HepG2 (cell line): ENCODE data around the gene FAM32A. TPM values are rescaled to one million over a fixed set of nuclear protein-coding genes. Genes with fewer than 3 reads are reported as not detected.

Experiments
- ATAC-seq: fragments of 200-7000 bp; cut with Tn5 transposase; 3 replicates; pipeline ENCODE4 v1.9.1; 2020; ENCODE audit warnings: mild to moderate bottlenecking, moderate library complexity
- BruUV-seq: library from RNA; stranded (reverse); fragments of 400-500 nt; replicated peaks from 2 replicates; lab custom pipeline; 2021; lab: Mats Ljungman, UMichigan
- CTCF ChIA-PET: fragments of 300-600 bp; formaldehyde crosslinking; extraction: SDS; loops from one replicate; lab custom pipeline; 2021; ENCODE audit warnings: low total read pairs, inconsistent platforms, low intra/inter-chr PET ratio; lab: Yijun Ruan, JAX
- POLR2A ChIA-PET: fragments of 350-600 bp; sonication (Branson Sonifier 250); formaldehyde crosslinking; loops from one replicate; lab custom pipeline; 2020; ENCODE audit warnings: antibody characterized with exemption, inconsistent platforms; lab: Yijun Ruan, JAX
- DNase-seq: peaks from one replicate; pipeline ENCODE4 v3.0.0-alpha.2; 2015; ENCODE audit warnings: low spot score
- FAIRE-seq: peaks from 3 replicates; lab custom pipeline; 2011; peaks lifted over from hg19 to GRCh38; lab: Jason Lieb, UNC
- H2AFZ ChIP-seq: one replicate; pipeline ENCODE4 v1.6.1; 2011; ENCODE audit warnings: low read length, inconsistent platforms
- H3K27ac ChIP-seq: fragments of 300-600 bp; 3 replicates; pipeline ENCODE4 v1.8.0; 2011; ENCODE audit warnings: mixed run types, mild to moderate bottlenecking, mixed read lengths, low read length, inconsistent platforms; ENCODE audit not compliant: insufficient read depth; ENCODE audit errors: extremely low read length
- H3K27me3 ChIP-seq, 2 experiments: fragments of 200-600 bp in 1 of 2; 2 replicates in 1 of 2; 3 replicates in 1 of 2; pipeline versions ENCODE4 v1.6.0 to v1.8.0; 2011; ENCODE audit warnings: low read length in 2 of 2, mild to moderate bottlenecking in 2 of 2, moderate library complexity in 2 of 2, inconsistent platforms in 1 of 2; ENCODE audit not compliant: insufficient read depth in 2 of 2, control insufficient read depth in 1 of 2
- H3K36me3 ChIP-seq, 2 experiments: fragments of 200-600 bp in 1 of 2; replicated peaks in 1 of 2; 2 replicates in 1 of 2; 3 replicates in 1 of 2; pipeline versions ENCODE4 v1.5.1 to v1.8.0; 2011; ENCODE audit warnings: low read length in 2 of 2, inconsistent platforms in 1 of 2; ENCODE audit not compliant: insufficient read depth in 2 of 2, control insufficient read depth in 1 of 2
- H3K4me1 ChIP-seq: 2 replicates; pipeline ENCODE4 v1.5.1; 2012; ENCODE audit warnings: low read length, inconsistent platforms; ENCODE audit not compliant: insufficient read depth
- H3K4me2 ChIP-seq: 2 replicates; pipeline ENCODE4 v1.6.0; 2011; ENCODE audit warnings: low read depth, low read length, inconsistent platforms
- H3K4me3 ChIP-seq, 3 experiments: fragments of 200-600 bp in 1 of 3; sonication (generic), shearing (Covaris generic) in 1 of 3; replicated peaks in 1 of 3; 2 replicates each; pipeline ENCODE4 v1.5.1; 2011 to 2016; ENCODE audit warnings: low read length in 3 of 3, inconsistent platforms in 2 of 3, low read depth in 2 of 3, mild to moderate bottlenecking in 2 of 3, control low read depth in 1 of 3, mixed read lengths in 1 of 3; ENCODE audit not compliant: insufficient read depth in 1 of 3
- H3K79me2 ChIP-seq: one replicate; pipeline ENCODE4 v1.6.1; 2011; ENCODE audit warnings: low read length, inconsistent platforms; ENCODE audit not compliant: insufficient read depth
- H3K9ac ChIP-seq: 2 replicates; pipeline ENCODE4 v1.6.0; 2011; ENCODE audit warnings: mild to moderate bottlenecking, low read depth, low read length, inconsistent platforms; ENCODE audit not compliant: insufficient read depth
- H3K9me3 ChIP-seq: 2 replicates; pipeline ENCODE4 v1.5.1; 2012; ENCODE audit warnings: mild to moderate bottlenecking, low read length
- H4K20me1 ChIP-seq: 2 replicates; pipeline ENCODE4 v1.6.0; 2011; ENCODE audit warnings: inconsistent platforms, mild to moderate bottlenecking, low read length, moderate library complexity; ENCODE audit not compliant: insufficient read depth
- HMG20A ChIP-seq: IDR thresholded peaks from 2 replicates; pipeline ENCODE4 v1.6.1; 2016; ENCODE audit warnings: borderline replicate concordance
- HMGA1 ChIP-seq: sonication (generic); formaldehyde crosslinking; conservative IDR thresholded peaks from 2 replicates; pipeline ENCODE4 v1.4.0; 2020; ENCODE audit warnings: missing genetic modification reagents
- HOXD1 ChIP-seq: sonication (generic); formaldehyde crosslinking; IDR thresholded peaks from 2 replicates; pipeline ENCODE4 v1.5.0; 2020; ENCODE audit warnings: missing genetic modification reagents
- JUN ChIP-seq: sonication (generic); formaldehyde crosslinking; IDR thresholded peaks from 2 replicates; pipeline ENCODE4 v1.4.0; 2020; ENCODE audit warnings: mild to moderate bottlenecking, missing genetic modification reagents
- KDM6A ChIP-seq: IDR thresholded peaks from 2 replicates; pipeline ENCODE4 v1.6.1; 2016; ENCODE audit warnings: low read depth
- MED8 ChIP-seq: sonication (generic); formaldehyde crosslinking; IDR thresholded peaks from 2 replicates; pipeline ENCODE4 v1.8.1; 2023; ENCODE audit warnings: mild to moderate bottlenecking, missing genetic modification reagents; ENCODE audit not compliant: insufficient replicate concordance
- MEIS1 ChIP-seq: sonication (generic); formaldehyde crosslinking; IDR thresholded peaks from 2 replicates; pipeline ENCODE4 v1.9.0; 2021; ENCODE audit warnings: mild to moderate bottlenecking, missing genetic modification reagents, moderate library complexity, borderline replicate concordance
- PAF1 ChIP-seq: IDR thresholded peaks from 2 replicates; pipeline ENCODE4 v1.6.1; 2016; ENCODE audit warnings: missing genetic modification reagents, missing compliant biosample characterization
- PPARG ChIP-seq: conservative IDR thresholded peaks from 2 replicates; pipeline ENCODE4 v1.6.1; 2016; ENCODE audit warnings: missing biosample characterization, missing genetic modification reagents
- SIN3A ChIP-seq: IDR thresholded peaks from 2 replicates; pipeline ENCODE4 v1.6.1; 2011; ENCODE audit warnings: low read depth, mild to moderate bottlenecking, control low read depth, low read length, borderline replicate concordance
- TBL1XR1 ChIP-seq: fragments of 150-350 bp; IDR thresholded peaks from 2 replicates; pipeline ENCODE4 v1.6.1; 2014; ENCODE audit warnings: borderline replicate concordance, low read length; ENCODE audit not compliant: partially characterized antibody
- ZBTB3 ChIP-seq: sonication (generic); formaldehyde crosslinking; IDR thresholded peaks from 2 replicates; pipeline ENCODE4 v1.4.0; 2020; ENCODE audit warnings: low read depth, mild to moderate bottlenecking, moderate library complexity, missing genetic modification reagents, borderline replicate concordance
- ZBTB42 ChIP-seq: sonication (generic); formaldehyde crosslinking; IDR thresholded peaks from 2 replicates; pipeline ENCODE4 v1.5.0; 2020; ENCODE audit warnings: mild to moderate bottlenecking, missing genetic modification reagents
- ZNF160 ChIP-seq: sonication (generic); formaldehyde crosslinking; IDR thresholded peaks from 2 replicates; pipeline ENCODE4 v1.8.0; 2022; ENCODE audit warnings: mild to moderate bottlenecking, inconsistent platforms, missing genetic modification reagents
- ZNF615 ChIP-seq: sonication (generic); formaldehyde crosslinking; IDR thresholded peaks from 2 replicates; pipeline ENCODE4 v1.5.0; 2020; ENCODE audit warnings: mild to moderate bottlenecking, missing genetic modification reagents, borderline replicate concordance
- ZNF687 ChIP-seq: sonication (generic); formaldehyde crosslinking; IDR thresholded peaks from 2 replicates; pipeline ENCODE4 v1.5.1; 2020; ENCODE audit warnings: mild to moderate bottlenecking, missing genetic modification reagents, moderate library complexity
- WGBS: methylation state at CpG from one replicate; pipeline ENCODE4 v1.1.6; 2017; ENCODE audit warnings: low lambda C conversion rate; 5-methylcytosine and 5-hydroxymethylcytosine counted together
- in situ Hi-C: cut with HindIII; loops from 2 replicates; pipeline ENCODE4 v1.10.0; 2017; ENCODE audit warnings: low pct_unique_long_range_greater_than_20kb; ENCODE audit not compliant: extremely low pct_ligation_motif_present
- intact Hi-C: fragments of 100-400 bp; cut with micrococcal nuclease; formaldehyde crosslinking; loops from one replicate; pipeline ENCODE4 v1.10.0; 2022; ENCODE audit not compliant: unreplicated experiment
- polyA plus RNA-seq, 8 experiments: library from polyadenylated mRNA; depleted of rRNA in 3 of 8; stranded (reverse) in 7 of 8; unstranded in 1 of 8; fragments of >200 nt; fragmentation: Illumina TruSeq in 4 of 8; extraction: Trizol in 4 of 8; gene quantifications; 2 replicates each; pipeline versions ENCODE4 v1.2.1 to v1.2.3, GENCODE V29; 2011 to 2016; ENCODE audit warnings: low read depth in 4 of 8, missing spikeins in 1 of 8, mixed read lengths in 1 of 8; ENCODE audit not compliant: insufficient read depth in 1 of 8
- total RNA-seq, 5 experiments: library from RNA; depleted of rRNA; stranded (reverse); fragments of >200 nt; fragmentation: Illumina TruSeq; extraction: Trizol; gene quantifications; 2 replicates each; pipeline ENCODE4 v1.2.3, GENCODE V29; 2016; ENCODE audit warnings: low read depth in 1 of 5
- TF ChIP-seq, protein P1 (sequence below): sonication (generic); formaldehyde crosslinking; IDR thresholded peaks from 2 replicates; pipeline ENCODE4 v1.5.0; 2020; ENCODE audit warnings: missing genetic modification reagents
- TF ChIP-seq, protein P2 (sequence below): IDR thresholded peaks from 2 replicates; pipeline ENCODE4 v1.6.1; 2016

FAM32A gene
- total and polyA plus RNA-seq, 2 of the 13 experiments (the other 11 are each of a cell fraction or from before 2014, with no cell fraction given) = 85.8 to 86.2 TPM

- TF ChIP-seq, protein P1, sequence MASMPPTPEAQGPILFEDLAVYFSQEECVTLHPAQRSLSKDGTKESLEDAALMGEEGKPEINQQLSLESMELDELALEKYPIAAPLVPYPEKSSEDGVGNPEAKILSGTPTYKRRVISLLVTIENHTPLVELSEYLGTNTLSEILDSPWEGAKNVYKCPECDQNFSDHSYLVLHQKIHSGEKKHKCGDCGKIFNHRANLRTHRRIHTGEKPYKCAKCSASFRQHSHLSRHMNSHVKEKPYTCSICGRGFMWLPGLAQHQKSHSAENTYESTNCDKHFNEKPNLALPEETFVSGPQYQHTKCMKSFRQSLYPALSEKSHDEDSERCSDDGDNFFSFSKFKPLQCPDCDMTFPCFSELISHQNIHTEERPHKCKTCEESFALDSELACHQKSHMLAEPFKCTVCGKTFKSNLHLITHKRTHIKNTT (CRISPR knock-in tag) = no peak
- TF ChIP-seq KDM6A (CRISPR knock-in tag) (no peak), PAF1 (no peak)
- TF ChIP-seq, all 625 proteins: peak for 0
These were observed 22.3 kb downstream of the FAM32A start (continued) for GRCh38 chr19:16207490-16208025.

DNA sequence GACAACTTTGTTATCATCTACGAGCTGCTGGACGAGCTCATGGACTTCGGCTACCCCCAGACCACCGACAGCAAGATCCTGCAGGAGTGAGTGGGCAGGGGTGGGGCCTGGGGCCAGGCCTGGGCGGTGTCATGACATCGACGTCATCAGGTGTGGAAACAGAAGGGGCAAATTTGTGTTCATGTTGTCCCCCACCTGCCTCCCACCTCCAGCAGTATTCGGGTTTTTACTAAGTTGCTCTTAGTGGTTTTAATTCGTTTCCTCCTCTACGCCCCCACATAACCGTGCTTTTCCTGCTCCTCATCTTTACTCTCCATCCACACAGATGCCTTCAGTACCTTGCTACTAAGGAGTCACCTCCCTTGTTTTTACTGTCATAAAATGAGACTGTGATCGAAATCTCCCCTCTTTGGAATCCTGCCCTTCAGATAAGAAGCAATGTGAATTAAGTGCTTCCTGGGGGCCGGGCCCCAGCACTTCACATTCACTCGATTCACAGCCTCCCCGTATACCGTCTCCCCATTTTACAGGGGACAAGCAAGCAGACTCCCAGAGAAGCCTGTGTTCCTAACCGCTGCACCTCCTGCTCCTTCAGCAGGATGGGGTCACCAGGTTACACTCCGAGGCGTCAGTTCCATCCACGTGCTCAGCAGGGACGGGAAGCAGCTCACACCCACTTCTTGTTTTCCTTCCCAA is 23.0 kb downstream of the FAM32A start:
- Histone ChIP-seq H4K20me1 (no peaks in the 10 kb centered on the region), H3K27ac (no peak overlapping the region), H3K4me1 (peaks cover 14% of the 10 kb centered on the region), H3K27me3 (no peaks in the 10 kb centered on the region), H2AFZ (no peak overlapping the region), H3K4me2 (no peak overlapping the region), H3K9ac (no peak overlapping the region), H3K9me3 (no peaks in the 10 kb centered on the region), H3K4me3 (no peak overlapping the region), H3K79me2 (no peaks in the 10 kb centered on the region), H3K36me3 (peaks cover 24 to 37% of the 10 kb centered on the region in 2 experiments; a peak in 4 of 5 replicates)
- in situ Hi-C loops (no loop called here), intact Hi-C loops (no loop called here)
- DNase-seq = no peak
- no peak for FAIRE-seq
- CTCF ChIA-PET = no interaction called here
- 97% methylated on average over 21 of the region's 21 CpGs for WGBS
- ATAC-seq = no peak
- BruUV-seq = no TSS peak
- POLR2A ChIA-PET = no interaction called here
- TF ChIP-seq ZNF160 (CRISPR knock-in tag) (no peak), MED8 (CRISPR knock-in tag) (no peak), ZNF687 (no peak), ZNF615 (CRISPR knock-in tag) (no peak), ZBTB42 (CRISPR knock-in tag) (no peak), HMGA1 (CRISPR knock-in tag) (no peak), ZBTB3 (CRISPR knock-in tag) (no peak), SIN3A (no peak), JUN (no peak), MEIS1 (CRISPR knock-in tag) (no peak), TBL1XR1 (no peak), PPARG (CRISPR knock-in tag) (no peak), HMG20A (CRISPR knock-in tag) (no peak), HOXD1 (no peak)
- TF ChIP-seq, protein P2, sequence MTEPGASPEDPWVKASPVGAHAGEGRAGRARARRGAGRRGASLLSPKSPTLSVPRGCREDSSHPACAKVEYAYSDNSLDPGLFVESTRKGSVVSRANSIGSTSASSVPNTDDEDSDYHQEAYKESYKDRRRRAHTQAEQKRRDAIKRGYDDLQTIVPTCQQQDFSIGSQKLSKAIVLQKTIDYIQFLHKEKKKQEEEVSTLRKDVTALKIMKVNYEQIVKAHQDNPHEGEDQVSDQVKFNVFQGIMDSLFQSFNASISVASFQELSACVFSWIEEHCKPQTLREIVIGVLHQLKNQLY = no peak
